ENCODE data around the gene PIK3C2G. TPM values are rescaled to one million over a fixed set of nuclear protein-coding genes. Genes with fewer than 3 reads are reported as not detected.

Gene PIK3C2G
- total RNA-seq, 2 experiments from 2014 or later = not detected

DNA sequence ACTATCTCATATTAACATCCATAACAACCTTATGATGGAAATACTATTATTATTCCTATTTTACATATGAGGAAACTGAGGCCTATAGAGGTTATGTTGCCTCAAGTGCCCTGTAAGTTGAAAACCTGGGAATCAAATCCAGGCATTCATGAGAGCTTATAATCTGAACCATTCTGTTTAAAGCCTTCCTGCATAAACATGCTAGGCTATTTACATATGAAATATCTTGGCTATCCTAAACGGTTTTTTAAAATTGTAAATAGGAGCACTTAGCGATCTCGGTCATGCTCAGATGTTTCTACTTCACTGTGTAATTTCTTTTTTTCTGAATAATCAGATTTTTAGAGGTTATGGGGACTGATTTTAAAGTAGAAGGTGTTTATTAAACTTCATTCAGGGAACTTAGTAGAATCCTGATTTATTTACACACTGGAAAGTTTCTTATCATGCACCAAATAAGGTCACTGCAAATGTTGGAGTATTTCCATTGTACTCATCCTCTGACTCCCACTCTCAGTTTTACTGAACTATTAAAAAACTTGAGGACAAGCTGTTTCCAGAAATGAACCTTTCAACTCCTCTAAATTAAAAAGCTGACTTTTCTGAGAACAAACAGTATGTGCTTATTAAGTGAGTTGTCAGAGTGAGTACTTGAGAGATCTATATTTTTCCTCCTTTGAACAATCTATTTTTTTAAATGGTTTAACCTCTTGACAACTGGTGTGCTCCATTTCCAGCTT lies 141.7 kb downstream of the PIK3C2G start:
- CTCF ChIA-PET = interaction anchor here (0.8 kb wide), 1 partner anchor 13 kb away, joined by 3 read pairs; no protein-coding TSS in a partner anchor

GRCh38 chr12:18411453-18411852 lies 150.1 kb downstream of the PIK3C2G start:
- ChIA-PET POLR2A (no interaction called here), CTCF (no interaction called here)

More for the DNA sequence above, 141.7 kb downstream of the PIK3C2G start:
- POLR2A ChIA-PET = no interaction called here

DNA sequence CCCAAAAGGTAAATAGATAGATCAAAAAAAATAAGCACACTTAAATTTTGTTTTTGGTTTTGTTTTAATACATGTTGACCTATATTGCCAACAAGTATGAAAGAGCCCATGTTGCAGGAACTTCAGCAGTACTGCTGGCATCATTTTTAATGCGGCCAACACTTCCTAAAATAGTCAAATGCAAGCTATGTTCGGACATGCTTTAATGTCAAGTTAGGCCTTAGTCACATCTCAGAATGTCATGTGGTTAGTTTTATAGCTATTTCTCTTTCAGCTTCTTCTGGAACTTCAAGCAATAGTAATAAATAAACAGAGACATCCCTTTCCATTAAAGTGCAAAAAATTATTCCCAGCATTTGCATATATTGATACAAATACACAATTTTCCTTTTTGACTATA lies 153.4 kb downstream of the PIK3C2G start:
- CTCF ChIA-PET = no interaction called here
- POLR2A ChIA-PET = no interaction called here

- ChIA-PET CTCF (no interaction called here), POLR2A (no interaction called here)
Measured at GRCh38 chr12:18415227-18415626, 153.9 kb downstream of the PIK3C2G start.

GRCh38 chr12:18416412-18416811 lies 155.1 kb downstream of the PIK3C2G start:
- POLR2A ChIA-PET = no interaction called here
- CTCF ChIA-PET = interaction anchor here (0.9 kb wide), 1 partner anchor 13 kb away, joined by 3 read pairs; no protein-coding TSS in a partner anchor

- POLR2A ChIA-PET = no interaction called here
- CTCF ChIA-PET = no interaction called here
Measured at GRCh38 chr12:18419311-18419710, 158.0 kb downstream of the PIK3C2G start.

- ChIA-PET CTCF (no interaction called here), POLR2A (no interaction called here)
Measured at GRCh38 chr12:18421867-18422266, 160.5 kb downstream of the PIK3C2G start.

DNA sequence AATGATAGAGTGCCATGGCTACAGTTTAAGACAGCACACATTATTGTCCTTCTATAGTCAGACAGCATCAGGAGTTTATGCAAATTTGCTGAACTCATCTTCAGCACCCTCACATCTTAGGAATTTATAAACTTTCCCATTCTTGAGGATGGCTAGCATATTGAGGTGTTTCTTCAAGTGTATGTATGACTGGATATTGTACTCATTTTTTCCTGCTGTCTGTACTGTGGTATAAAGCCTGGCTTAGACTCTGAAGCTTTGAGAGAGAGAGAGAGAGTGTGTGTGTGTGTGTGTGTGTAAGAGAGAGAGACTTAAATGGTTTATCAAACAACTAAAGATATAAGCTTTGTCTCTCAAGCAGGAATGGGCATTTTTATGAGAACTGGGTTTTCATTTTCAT lies 161.6 kb downstream of the PIK3C2G start:
- CTCF ChIA-PET = no interaction called here
- POLR2A ChIA-PET = interaction anchor here (0.6 kb wide), 1 partner anchor 81 kb away, joined by 3 read pairs; no protein-coding TSS in a partner anchor

GRCh38 chr12:18424857-18425256 lies 163.5 kb downstream of the PIK3C2G start:
- CTCF ChIA-PET = interaction anchor here (0.7 kb wide), 1 partner anchor 91 kb away, joined by 3 read pairs; no protein-coding TSS in a partner anchor
- POLR2A ChIA-PET = no interaction called here

DNA sequence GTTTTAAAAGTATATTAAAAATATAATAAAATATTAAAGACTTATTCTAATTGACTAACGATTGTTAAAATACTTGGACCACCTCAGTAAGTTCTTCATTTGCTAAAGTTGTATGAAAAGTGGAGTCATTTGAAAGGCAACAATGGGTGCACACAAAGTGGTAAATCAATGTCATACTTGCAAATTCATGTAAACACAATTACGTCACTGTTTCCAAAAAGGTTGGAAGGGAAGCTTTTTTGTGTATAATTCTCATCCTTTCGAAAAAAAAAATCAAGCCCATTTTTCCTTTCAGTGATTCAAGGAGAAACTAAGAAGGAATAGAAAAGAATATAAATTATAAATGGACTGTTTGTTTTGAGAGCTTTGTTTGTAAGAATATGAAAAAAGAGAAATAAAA lies 166.2 kb downstream of the PIK3C2G start:
- POLR2A ChIA-PET = no interaction called here
- CTCF ChIA-PET = interaction anchor here (0.7 kb wide), 1 partner anchor 1861 kb away, joined by 3 read pairs; no protein-coding TSS in a partner anchor

- POLR2A ChIA-PET = no interaction called here
- CTCF ChIA-PET = no interaction called here
Measured at GRCh38 chr12:18428416-18428815, 167.1 kb downstream of the PIK3C2G start.

DNA sequence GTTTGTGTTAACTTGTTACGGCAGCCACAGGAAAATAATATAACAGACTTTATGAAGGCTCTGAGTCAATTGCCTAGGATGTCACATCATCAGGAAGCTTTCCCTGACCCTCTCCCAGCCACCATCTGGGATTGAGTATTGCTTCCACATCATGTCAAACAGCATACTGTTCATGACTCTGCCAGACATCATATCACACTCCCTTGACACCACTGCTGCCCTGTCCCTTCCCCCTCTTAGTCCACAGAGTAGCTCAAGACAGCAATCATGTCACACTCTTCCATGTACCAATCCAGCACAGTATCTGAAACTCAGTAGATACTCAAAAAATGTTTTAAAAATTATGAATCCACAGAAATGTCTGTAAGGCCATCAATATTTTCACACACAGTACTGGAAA lies 168.0 kb downstream of the PIK3C2G start:
- CTCF ChIA-PET = no interaction called here
- POLR2A ChIA-PET = no interaction called here

DNA sequence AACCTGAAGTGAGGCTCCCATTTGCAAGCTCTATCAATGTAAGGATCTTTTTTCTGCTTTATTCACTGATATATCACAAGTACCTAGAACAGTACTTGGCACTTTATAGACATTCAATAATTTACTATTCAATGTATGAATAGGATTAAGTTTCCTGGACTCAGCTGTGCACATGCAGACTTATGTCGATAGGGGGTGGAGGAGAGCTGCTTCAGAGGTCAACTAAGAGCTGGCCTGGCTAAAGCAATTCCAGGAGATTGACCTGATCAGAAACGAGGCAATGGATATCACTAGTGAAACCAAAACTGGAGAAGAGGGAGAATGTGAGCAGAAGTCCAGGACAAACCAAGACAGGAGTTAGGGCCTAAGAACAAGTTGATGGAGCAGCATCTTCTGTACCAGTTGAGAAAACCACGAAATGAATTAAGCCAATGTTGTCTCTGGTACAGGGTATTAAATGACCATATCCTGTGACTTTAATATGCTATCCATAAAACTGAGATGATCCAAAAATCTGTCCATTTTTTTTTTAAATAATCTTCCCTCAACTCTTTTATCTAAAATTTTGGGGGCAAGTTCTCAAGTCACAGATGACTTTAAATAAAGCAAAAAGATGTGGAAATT lies 169.2 kb downstream of the PIK3C2G start:
- POLR2A ChIA-PET = no interaction called here

GRCh38 chr12:18431771-18432170 lies 170.5 kb downstream of the PIK3C2G start:
- CTCF ChIA-PET = no interaction called here
- POLR2A ChIA-PET = no interaction called here

More for the DNA sequence above, 169.2 kb downstream of the PIK3C2G start:
- CTCF ChIA-PET = no interaction called here

DNA sequence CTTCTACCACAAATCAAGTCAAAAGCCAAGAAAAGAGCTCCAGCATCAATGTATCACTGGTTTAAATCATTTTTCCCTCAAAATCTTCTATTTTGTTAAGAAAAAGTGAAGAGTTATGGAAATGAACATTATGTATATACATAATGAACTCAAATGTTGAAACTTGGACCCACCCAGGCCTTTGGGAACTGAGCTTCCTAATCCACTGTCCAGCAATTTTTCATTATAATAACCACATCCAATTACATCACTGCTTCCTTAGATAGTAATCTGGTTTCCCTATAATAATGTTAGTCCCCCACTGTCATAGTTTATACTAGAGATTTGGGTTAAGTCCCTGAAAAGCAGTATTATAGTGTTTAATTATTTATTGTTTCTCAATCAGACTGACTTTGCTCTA lies 170.9 kb downstream of the PIK3C2G start:
- ChIA-PET CTCF (no interaction called here), POLR2A (no interaction called here)

- POLR2A ChIA-PET = no interaction called here
- CTCF ChIA-PET = no interaction called here
Measured at GRCh38 chr12:18436170-18436569, 174.9 kb downstream of the PIK3C2G start.

DNA sequence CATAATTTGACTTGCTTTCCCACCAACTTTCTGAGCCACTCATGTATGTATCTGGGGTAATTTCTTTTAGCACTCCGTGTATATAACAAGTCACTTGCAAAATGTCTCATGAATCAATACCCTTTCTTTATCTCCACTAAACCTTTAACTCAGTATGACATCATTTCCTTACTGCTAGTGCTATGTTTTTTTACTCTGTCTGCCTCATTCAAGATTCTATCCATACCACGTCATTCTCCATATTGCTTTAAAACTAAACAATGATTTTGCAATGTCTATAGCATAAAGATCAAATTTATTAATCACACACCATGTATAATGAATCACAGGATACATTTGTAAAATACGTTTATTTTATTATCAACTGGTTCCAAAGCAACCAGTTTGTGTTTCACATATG lies 178.2 kb downstream of the PIK3C2G start:
- POLR2A ChIA-PET = no interaction called here
- CTCF ChIA-PET = no interaction called here

DNA sequence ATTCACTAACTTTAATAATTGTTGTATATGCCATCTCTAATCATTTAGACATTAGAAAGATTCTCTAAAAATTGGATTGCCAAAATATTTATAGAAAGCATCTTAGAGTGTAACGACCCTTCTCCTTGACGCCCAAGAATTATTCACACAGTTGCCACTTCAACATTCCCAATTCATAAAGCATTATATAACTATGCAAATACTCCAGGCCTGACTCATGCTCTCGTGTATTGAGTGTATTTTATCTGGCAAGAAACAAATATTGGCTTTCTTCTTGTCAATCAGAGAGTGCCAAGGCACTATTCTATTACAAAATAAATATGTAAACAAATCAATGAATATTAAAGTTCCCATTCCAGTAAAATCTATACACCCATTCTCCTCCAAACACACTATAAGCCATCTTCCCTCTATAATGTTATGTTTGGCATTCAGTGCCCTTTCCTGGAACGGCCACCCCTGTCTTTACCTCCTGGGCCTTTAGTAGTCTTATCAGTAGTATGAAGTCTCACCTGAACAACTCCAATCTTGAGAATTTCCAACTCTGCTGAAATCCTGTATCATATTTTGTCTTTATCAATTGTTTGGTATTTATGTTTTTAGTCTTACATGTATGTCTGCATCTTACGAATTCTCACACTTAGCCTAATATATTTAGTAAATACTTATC lies 182.6 kb downstream of the PIK3C2G start:
- ChIA-PET CTCF (no interaction called here), POLR2A (no interaction called here)

GRCh38 chr12:18446061-18446644 lies 184.8 kb downstream of the PIK3C2G start:
- POLR2A ChIA-PET = no interaction called here

GRCh38 chr12:18454330-18454729 lies 193.0 kb downstream of the PIK3C2G start:
- CTCF ChIA-PET = no interaction called here
- POLR2A ChIA-PET = no interaction called here

More at GRCh38 chr12:18446061-18446644, 184.8 kb downstream of the PIK3C2G start:
- CTCF ChIA-PET = no interaction called here

DNA sequence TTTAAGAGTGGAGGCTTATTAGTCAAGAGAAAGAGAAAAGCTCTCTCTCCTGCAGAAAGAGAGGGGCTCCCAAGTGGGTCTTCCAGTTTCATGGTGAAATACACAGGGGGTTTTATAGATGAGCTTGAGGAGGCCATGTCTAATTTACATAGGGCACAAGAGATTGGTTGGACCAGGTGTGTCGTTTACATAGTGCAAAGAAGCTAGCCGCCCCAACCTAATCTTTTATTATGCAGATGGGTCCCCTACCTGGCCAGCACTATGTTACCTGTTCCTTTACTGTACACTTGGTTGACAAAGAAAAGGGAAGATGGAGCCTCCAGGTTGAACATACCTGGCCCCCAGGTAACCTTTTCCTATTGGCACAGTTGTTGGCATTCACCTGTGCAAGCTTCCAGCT lies 195.0 kb downstream of the PIK3C2G start:
- ChIA-PET POLR2A (no interaction called here), CTCF (no interaction called here)

All from activated CD8-positive, alpha-beta memory T cell treated with anti-CD3 and anti-CD28 coated beads for 36 hours (primary cell).